Measurements from ENCODE around the gene HOXB1. TPM values are rescaled to one million over a fixed set of nuclear protein-coding genes. Genes with fewer than 3 reads are reported as not detected.

Gene HOXB1
- polyA plus RNA-seq, 1 of the 3 experiments (the other 2 are of a cell fraction), result not detected

GRCh38 chr17:48577330-48577945, 46.6 kb upstream of the HOXB1 start:
- no peak overlapping the region for H3K4me3 ChIP-seq (ENCODE audit: low read depth in 2 of 2, low read length in 1 of 2)
- H2AFZ ChIP-seq (ENCODE audit: low read depth), result no peak overlapping the region
- 24% methylated on average over 18 of the region's 19 CpGs for WGBS (ENCODE audit: low lambda C conversion rate)
- no peaks in the 10 kb centered on the region for H3K36me3 ChIP-seq (replicated peaks in 1 of 2; ENCODE audit: control insufficient read depth in 1 of 2, insufficient read depth in 2 of 2, low read length in 1 of 2)
- ChIA-PET POLR2A (no interaction called here), CTCF (interaction anchor here (0.8 to 1.4 kb wide), 3 partner anchors 16 to 41 kb away, joined by 3 to 5 read pairs (median 3); no protein-coding TSS in a partner anchor)
- DNase-seq, result no peak
- H3K79me2 ChIP-seq (ENCODE audit: insufficient read depth), result no peaks in the 10 kb centered on the region
- no peaks in the 10 kb centered on the region for H3K9me2 ChIP-seq
- no peaks in the 10 kb centered on the region for H3K9me3 ChIP-seq
- no peak overlapping the region for H3K4me2 ChIP-seq
- H3K9ac ChIP-seq, result no peak overlapping the region
- H3K4me1 ChIP-seq (ENCODE audit: control insufficient read depth in 1 of 2, insufficient read depth in 2 of 2, low read depth in 1 of 2, low read length in 1 of 2), result no peaks in the 10 kb centered on the region; a peak in 1 of 4 replicates
- no peak overlapping the region for H3K27ac ChIP-seq (ENCODE audit: low read depth in 2 of 2, low read length in 1 of 2)
- TF ChIP-seq GATA2 (CRISPR knock-in tag; IDR thresholded peaks at IDR 0.05), result no peak
- no peak for TF ChIP-seq EP300 (IDR thresholded peaks at IDR 0.05; ENCODE audit: borderline replicate concordance in 1 of 2, low read depth in 1 of 2, low read length in 1 of 2)
- TF ChIP-seq, protein P1, sequence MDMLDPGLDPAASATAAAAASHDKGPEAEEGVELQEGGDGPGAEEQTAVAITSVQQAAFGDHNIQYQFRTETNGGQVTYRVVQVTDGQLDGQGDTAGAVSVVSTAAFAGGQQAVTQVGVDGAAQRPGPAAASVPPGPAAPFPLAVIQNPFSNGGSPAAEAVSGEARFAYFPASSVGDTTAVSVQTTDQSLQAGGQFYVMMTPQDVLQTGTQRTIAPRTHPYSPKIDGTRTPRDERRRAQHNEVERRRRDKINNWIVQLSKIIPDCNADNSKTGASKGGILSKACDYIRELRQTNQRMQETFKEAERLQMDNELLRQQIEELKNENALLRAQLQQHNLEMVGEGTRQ (IDR thresholded peaks at IDR 0.05; ENCODE audit: borderline replicate concordance, low read depth, low read length), result no peak
- TF ChIP-seq CTCF (IDR thresholded peaks at IDR 0.05), result no peak
- TF ChIP-seq FOXJ3 (CRISPR knock-in tag; IDR thresholded peaks at IDR 0.05), result no peak
- no peak for TF ChIP-seq MEF2A (IDR thresholded peaks at IDR 0.05; ENCODE audit: borderline replicate concordance, low read depth)
- TF ChIP-seq, protein P2, sequence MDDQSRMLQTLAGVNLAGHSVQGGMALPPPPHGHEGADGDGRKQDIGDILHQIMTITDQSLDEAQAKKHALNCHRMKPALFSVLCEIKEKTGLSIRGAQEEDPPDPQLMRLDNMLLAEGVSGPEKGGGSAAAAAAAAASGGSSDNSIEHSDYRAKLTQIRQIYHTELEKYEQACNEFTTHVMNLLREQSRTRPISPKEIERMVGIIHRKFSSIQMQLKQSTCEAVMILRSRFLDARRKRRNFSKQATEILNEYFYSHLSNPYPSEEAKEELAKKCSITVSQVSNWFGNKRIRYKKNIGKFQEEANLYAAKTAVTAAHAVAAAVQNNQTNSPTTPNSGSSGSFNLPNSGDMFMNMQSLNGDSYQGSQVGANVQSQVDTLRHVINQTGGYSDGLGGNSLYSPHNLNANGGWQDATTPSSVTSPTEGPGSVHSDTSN (IDR thresholded peaks at IDR 0.05), result no peak
- TF ChIP-seq POLR2AphosphoS5 (IDR thresholded peaks at IDR 0.05; ENCODE audit: low read depth, low read length), result no peak
- no peak for TF ChIP-seq RCOR1 (IDR thresholded peaks at IDR 0.05; ENCODE audit: low read length)
- no peak for TF ChIP-seq CHD2 (IDR thresholded peaks at IDR 0.05; ENCODE audit: low read length, partially characterized antibody)
- TF ChIP-seq RAD21 (IDR thresholded peaks at IDR 0.05; ENCODE audit: low read length), result no peak
- no peak for TF ChIP-seq RFX5 (IDR thresholded peaks at IDR 0.05; ENCODE audit: low read length)
- TF ChIP-seq RXRA (IDR thresholded peaks at IDR 0.05; ENCODE audit: borderline replicate concordance, low read depth), result no peak
- no peak for TF ChIP-seq NRF1 (IDR thresholded peaks at IDR 0.05; ENCODE audit: low read depth, low read length)
- no peak for TF ChIP-seq MXI1 (IDR thresholded peaks at IDR 0.05; ENCODE audit: low read depth, low read length)
- no peak for TF ChIP-seq MAX (IDR thresholded peaks at IDR 0.05; ENCODE audit: low read depth)
- no peak for TF ChIP-seq FOXM1 (IDR thresholded peaks at IDR 0.05; ENCODE audit: low read depth)
- TF ChIP-seq, protein P3, sequence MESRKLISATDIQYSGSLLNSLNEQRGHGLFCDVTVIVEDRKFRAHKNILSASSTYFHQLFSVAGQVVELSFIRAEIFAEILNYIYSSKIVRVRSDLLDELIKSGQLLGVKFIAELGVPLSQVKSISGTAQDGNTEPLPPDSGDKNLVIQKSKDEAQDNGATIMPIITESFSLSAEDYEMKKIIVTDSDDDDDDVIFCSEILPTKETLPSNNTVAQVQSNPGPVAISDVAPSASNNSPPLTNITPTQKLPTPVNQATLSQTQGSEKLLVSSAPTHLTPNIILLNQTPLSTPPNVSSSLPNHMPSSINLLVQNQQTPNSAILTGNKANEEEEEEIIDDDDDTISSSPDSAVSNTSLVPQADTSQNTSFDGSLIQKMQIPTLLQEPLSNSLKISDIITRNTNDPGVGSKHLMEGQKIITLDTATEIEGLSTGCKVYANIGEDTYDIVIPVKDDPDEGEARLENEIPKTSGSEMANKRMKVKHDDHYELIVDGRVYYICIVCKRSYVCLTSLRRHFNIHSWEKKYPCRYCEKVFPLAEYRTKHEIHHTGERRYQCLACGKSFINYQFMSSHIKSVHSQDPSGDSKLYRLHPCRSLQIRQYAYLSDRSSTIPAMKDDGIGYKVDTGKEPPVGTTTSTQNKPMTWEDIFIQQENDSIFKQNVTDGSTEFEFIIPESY (IDR thresholded peaks at IDR 0.05; ENCODE audit: borderline replicate concordance, low read depth), result no peak
- TF ChIP-seq, protein P4, sequence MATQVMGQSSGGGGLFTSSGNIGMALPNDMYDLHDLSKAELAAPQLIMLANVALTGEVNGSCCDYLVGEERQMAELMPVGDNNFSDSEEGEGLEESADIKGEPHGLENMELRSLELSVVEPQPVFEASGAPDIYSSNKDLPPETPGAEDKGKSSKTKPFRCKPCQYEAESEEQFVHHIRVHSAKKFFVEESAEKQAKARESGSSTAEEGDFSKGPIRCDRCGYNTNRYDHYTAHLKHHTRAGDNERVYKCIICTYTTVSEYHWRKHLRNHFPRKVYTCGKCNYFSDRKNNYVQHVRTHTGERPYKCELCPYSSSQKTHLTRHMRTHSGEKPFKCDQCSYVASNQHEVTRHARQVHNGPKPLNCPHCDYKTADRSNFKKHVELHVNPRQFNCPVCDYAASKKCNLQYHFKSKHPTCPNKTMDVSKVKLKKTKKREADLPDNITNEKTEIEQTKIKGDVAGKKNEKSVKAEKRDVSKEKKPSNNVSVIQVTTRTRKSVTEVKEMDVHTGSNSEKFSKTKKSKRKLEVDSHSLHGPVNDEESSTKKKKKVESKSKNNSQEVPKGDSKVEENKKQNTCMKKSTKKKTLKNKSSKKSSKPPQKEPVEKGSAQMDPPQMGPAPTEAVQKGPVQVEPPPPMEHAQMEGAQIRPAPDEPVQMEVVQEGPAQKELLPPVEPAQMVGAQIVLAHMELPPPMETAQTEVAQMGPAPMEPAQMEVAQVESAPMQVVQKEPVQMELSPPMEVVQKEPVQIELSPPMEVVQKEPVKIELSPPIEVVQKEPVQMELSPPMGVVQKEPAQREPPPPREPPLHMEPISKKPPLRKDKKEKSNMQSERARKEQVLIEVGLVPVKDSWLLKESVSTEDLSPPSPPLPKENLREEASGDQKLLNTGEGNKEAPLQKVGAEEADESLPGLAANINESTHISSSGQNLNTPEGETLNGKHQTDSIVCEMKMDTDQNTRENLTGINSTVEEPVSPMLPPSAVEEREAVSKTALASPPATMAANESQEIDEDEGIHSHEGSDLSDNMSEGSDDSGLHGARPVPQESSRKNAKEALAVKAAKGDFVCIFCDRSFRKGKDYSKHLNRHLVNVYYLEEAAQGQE (IDR thresholded peaks at IDR 0.05; ENCODE audit: low read depth, low read length), result no peak
- TF ChIP-seq SIN3A (IDR thresholded peaks at IDR 0.05; ENCODE audit: borderline replicate concordance, low read depth, low read length), result no peak
- H3K27me3 ChIP-seq (ENCODE audit: insufficient read depth), result peaks cover 94% of the 10 kb centered on the region
- H4K20me1 ChIP-seq (ENCODE audit: insufficient read depth), result peaks cover 9% of the 10 kb centered on the region; the same call in 1 of the 2 replicates
- peaks cover 4% of the 10 kb centered on the region for H3F3A ChIP-seq (replicated peaks; ENCODE audit: insufficient read depth)

Measured in SK-N-SH (cell line).